Measurements from ENCODE around the gene LIME1. TPM values are rescaled to one million over a fixed set of nuclear protein-coding genes. Genes with fewer than 3 reads are reported as not detected.

Gene LIME1
- total RNA-seq, 1 experiment from 2014 or later = 25.8 TPM

DNA sequence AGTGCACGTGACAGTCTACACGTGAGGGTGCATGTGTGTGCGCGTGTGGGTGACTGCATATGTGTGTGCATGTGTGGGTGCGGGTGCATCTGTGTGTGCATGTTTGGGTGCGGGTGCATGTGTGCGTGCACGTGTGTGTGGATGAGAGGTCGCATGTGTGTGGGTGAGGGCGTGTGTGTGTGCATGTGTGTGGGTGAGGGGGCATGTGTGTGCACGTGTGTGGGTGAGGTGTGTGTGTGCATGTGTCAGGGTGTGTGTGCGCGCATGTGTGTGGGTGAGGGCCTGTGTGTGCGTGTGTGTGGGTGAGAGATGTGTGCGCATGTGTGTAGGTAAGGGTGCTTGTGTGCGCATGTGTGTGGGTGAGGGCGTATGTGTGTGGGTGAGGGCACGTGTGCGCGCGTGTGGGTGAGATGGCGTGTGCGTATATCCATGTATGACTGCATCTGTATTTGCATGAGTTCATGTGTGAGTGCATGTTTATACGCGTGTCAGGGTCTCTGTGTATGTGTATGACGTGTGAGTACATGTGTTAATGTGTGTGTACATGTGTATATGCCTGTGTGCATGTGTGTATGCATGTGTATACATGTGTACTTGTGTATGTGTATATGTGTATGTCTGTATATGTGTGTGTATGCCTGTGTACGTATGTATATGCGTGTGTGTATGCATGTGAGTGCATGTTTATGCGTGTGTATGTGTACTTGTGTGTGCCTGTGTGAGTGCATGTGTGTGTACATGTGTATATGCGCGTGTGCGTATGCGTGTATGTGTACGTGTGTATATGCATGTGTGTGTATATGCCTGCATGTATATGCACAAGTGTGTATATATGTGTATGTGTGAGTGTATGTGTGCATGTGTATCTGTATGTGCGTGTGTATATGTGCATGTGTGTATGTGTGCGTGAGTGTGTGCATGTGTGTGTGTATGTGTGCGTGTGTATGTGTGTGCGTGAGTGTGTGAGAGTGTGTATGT, 4.1 kb upstream of the LIME1 start:
- no peak overlapping the region for H3K4me3 Mint-ChIP-seq (ENCODE audit: low read depth, unreplicated experiment)
- H3K36me3 Mint-ChIP-seq (ENCODE audit: insufficient read depth, unreplicated experiment) = peaks cover 40% of the 10 kb centered on the region
- BruUV-seq (replicated peaks) = no TSS peak
- intact Hi-C loops (cut with micrococcal nuclease; ENCODE audit: unreplicated experiment) = no loop called here
- H3K9me3 Mint-ChIP-seq (ENCODE audit: low read depth, unreplicated experiment) = no peaks in the 10 kb centered on the region
- CTCF ChIA-PET = no interaction called here
- no peaks in the 10 kb centered on the region for H3K27me3 Mint-ChIP-seq (ENCODE audit: unreplicated experiment)
- no peak overlapping the region for H3K27ac Mint-ChIP-seq (ENCODE audit: unreplicated experiment)
- no peak for DNase-seq
- H3K4me1 Mint-ChIP-seq (ENCODE audit: low read depth, unreplicated experiment) = no peaks in the 10 kb centered on the region
- TF ChIP-seq, protein P1, sequence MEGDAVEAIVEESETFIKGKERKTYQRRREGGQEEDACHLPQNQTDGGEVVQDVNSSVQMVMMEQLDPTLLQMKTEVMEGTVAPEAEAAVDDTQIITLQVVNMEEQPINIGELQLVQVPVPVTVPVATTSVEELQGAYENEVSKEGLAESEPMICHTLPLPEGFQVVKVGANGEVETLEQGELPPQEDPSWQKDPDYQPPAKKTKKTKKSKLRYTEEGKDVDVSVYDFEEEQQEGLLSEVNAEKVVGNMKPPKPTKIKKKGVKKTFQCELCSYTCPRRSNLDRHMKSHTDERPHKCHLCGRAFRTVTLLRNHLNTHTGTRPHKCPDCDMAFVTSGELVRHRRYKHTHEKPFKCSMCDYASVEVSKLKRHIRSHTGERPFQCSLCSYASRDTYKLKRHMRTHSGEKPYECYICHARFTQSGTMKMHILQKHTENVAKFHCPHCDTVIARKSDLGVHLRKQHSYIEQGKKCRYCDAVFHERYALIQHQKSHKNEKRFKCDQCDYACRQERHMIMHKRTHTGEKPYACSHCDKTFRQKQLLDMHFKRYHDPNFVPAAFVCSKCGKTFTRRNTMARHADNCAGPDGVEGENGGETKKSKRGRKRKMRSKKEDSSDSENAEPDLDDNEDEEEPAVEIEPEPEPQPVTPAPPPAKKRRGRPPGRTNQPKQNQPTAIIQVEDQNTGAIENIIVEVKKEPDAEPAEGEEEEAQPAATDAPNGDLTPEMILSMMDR (IDR thresholded peaks at IDR 0.05; ENCODE audit: unreplicated experiment) = no peak

DNA sequence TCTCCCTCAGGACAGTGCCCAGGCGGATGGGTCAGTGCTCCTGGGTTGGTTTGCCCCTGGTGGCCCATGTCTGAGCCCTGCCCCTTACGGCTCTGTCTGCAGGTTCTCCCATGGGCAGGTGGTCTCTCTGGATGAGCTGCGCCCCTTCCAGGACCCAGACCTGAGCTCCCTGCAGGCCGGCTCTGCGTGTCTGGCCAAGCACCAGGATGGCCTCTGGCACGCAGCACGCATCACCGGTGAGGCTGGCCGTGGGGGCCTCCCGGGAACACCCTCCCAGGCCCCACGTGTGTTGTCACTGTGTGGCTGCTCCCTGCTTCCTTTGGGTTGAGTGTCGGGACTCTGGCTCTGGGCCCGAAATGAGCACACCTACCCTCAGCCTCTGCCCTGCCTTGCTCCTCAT, 3.3 kb upstream of the LIME1 start:
- no peak for DNase-seq
- BruUV-seq (replicated peaks) = no TSS peak
- Mint-ChIP-seq H3K9me3 (ENCODE audit: low read depth, unreplicated experiment) (no peaks in the 10 kb centered on the region), H3K27me3 (ENCODE audit: unreplicated experiment) (no peaks in the 10 kb centered on the region), H3K36me3 (ENCODE audit: insufficient read depth, unreplicated experiment) (peaks cover 42% of the 10 kb centered on the region), H3K27ac (ENCODE audit: unreplicated experiment) (no peak overlapping the region), H3K4me3 (ENCODE audit: low read depth, unreplicated experiment) (no peak overlapping the region), H3K4me1 (ENCODE audit: low read depth, unreplicated experiment) (no peaks in the 10 kb centered on the region)
- intact Hi-C loops (cut with micrococcal nuclease; ENCODE audit: unreplicated experiment) = no loop called here
- TF ChIP-seq, protein P1 (IDR thresholded peaks at IDR 0.05; ENCODE audit: unreplicated experiment) = no peak
- CTCF ChIA-PET = no interaction called here

DNA sequence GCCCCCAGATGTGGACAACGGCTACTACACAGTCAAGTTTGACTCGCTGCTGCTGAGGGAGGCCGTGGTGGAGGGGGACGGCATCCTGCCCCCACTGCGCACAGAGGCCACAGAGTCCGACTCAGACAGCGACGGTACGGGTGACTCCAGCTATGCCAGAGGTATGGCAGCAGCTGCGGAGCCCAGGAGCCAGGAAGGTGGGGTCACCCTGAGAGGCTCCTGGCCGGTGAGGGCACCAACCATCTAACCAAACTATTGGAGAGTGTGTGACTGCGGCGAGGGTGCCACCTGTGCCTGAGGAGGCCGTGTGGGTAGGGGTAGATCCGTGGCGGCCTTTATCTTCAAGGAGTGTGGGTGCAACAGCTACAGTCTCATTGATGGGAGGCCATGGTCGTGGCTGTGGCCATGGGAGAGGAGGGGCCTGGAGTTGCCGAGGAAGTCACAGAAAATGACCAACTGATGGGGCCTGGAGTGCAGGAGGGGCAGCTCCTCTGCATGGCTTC, 2.8 kb upstream of the LIME1 start:
- no peak overlapping the region for H3K4me3 Mint-ChIP-seq (ENCODE audit: low read depth, unreplicated experiment)
- no peaks in the 10 kb centered on the region for H3K9me3 Mint-ChIP-seq (ENCODE audit: low read depth, unreplicated experiment)
- H3K4me1 Mint-ChIP-seq (ENCODE audit: low read depth, unreplicated experiment) = no peaks in the 10 kb centered on the region
- intact Hi-C loops (cut with micrococcal nuclease; ENCODE audit: unreplicated experiment) = no loop called here
- peaks cover 42% of the 10 kb centered on the region for H3K36me3 Mint-ChIP-seq (ENCODE audit: insufficient read depth, unreplicated experiment)
- CTCF ChIA-PET = no interaction called here
- H3K27ac Mint-ChIP-seq (ENCODE audit: unreplicated experiment) = no peak overlapping the region
- TF ChIP-seq, protein P1 (IDR thresholded peaks at IDR 0.05; ENCODE audit: unreplicated experiment) = no peak
- H3K27me3 Mint-ChIP-seq (ENCODE audit: unreplicated experiment) = no peaks in the 10 kb centered on the region
- DNase-seq = no peak
- BruUV-seq (replicated peaks) = no TSS peak

DNA sequence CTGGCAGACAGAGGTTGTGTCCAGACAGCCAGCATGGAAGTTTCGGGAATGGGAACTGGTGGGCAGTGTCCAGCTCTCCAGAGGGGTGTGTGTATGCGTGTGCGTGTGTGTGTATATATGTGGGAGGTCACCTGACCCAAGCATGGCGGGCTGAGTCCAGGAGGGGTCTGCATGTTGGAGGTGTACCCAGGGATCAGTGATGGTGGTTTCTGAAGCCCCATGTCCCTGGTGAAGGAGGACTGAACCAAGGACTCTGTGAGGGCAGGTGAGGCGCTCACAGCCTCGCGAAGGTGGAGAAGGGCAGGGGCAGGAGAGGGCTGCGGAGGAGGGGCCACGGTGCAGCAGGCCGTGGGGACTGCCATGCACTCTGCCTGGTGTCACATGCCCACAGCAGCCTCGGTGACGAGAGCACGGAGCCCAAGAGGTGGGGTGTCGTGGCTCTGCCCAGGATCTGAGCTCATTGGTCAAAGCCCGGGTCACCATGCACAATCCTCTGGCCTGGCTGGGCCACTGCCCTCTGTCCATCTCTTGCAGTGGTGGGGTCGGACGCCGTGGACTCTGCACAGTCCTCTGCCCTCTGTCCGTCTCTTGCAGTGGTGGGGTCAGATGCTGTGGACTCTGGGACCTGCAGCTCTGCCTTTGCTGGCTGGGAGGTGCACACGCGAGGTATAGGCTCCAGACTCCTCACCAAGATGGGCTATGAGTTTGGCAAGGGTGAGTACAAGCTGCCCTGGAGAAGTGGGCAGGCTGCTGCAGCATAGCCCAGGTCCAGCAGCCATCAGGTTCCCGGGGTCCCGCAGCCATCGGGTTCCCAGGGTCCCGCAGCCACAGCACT, 2.1 kb upstream of the LIME1 start:
- BruUV-seq (replicated peaks) = no TSS peak
- Mint-ChIP-seq H3K27me3 (ENCODE audit: unreplicated experiment) (no peaks in the 10 kb centered on the region), H3K36me3 (ENCODE audit: insufficient read depth, unreplicated experiment) (peaks cover 46% of the 10 kb centered on the region), H3K9me3 (ENCODE audit: low read depth, unreplicated experiment) (no peaks in the 10 kb centered on the region), H3K27ac (ENCODE audit: unreplicated experiment) (no peak overlapping the region), H3K4me1 (ENCODE audit: low read depth, unreplicated experiment) (no peaks in the 10 kb centered on the region), H3K4me3 (ENCODE audit: low read depth, unreplicated experiment) (no peak overlapping the region)
- DNase-seq = no peak
- TF ChIP-seq, protein P1 (IDR thresholded peaks at IDR 0.05; ENCODE audit: unreplicated experiment) = no peak
- intact Hi-C loops (cut with micrococcal nuclease; ENCODE audit: unreplicated experiment) = no loop called here
- CTCF ChIA-PET = no interaction called here

Data from Calu3 (cell line).